GM11168 (cell line): ENCODE results near the gene UTF1.

Source experiments
- in situ Hi-C: fragments of 300-500 bp; cut with MboI; formaldehyde crosslinking; loops from one replicate; pipeline ENCODE4 v1.12.0; 2022; ENCODE audit warnings: low sequenced_read_pairs; ENCODE audit not compliant: unreplicated experiment

The UTF1 gene

GRCh38 chr10:133224756-133225372 lies 5.2 kb upstream of the UTF1 start:
- in situ Hi-C loops, result no loop called here

DNA sequence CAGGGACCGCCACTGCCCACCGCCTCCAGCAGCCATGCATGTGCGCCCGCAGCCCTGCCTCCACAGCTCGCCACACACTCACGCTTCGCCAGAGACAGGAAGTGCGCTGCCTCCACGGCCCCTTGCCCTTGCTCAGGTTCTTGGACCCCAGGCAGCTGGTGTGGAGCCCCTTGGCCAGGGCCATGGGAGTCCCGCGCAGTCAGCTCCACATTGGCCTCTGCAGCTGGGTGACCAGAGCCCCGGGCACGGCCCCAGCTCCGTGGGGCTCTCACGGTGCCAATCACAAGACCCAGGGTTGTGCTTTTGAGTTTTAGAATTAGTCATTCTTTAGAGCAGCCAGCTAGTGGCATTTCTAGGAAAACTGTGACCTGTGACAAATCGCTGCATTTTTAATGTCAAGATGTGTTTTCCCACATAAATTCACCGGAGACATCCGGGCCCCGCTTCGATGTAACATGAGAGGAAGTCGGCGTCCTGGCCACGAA lies 4.3 kb upstream of the UTF1 start:
- in situ Hi-C loops, result no loop called here

DNA sequence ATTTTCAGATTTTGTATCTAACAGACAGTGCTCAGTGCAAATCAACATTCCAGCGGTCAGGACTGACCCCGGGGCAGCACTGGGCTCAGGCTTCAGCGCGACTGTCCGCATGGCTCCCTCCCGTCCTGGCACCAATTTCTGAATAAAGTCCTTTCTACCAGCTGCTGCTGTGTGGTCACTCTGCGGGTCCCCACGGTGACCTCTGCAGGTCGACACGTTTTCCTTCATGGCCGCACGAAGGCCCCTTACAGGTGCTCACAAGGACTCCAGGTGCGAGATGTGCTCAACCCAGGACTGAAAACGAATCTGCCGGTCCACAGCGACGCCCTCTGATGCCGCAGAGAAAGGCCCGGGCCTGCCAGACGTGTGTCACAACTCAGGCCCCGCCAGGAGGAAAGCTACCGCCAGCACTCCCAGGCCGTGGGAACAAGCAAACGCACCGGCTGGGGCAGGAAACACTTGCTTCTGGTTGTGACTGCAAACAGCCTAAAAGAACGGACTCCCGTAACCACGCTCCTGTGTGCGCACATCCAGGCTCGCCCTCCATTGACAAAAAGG lies 3.7 kb upstream of the UTF1 start:
- in situ Hi-C loops, result no loop called here

GRCh38 chr10:133227256-133227655 lies 2.8 kb upstream of the UTF1 start:
- in situ Hi-C loops, result no loop called here

GRCh38 chr10:133229265-133230043 lies 563 bp upstream of the UTF1 start:
- in situ Hi-C loops, result loop anchor here (10.0 kb wide), 1 partner anchor 85 kb away; no protein-coding TSS in a partner anchor

DNA sequence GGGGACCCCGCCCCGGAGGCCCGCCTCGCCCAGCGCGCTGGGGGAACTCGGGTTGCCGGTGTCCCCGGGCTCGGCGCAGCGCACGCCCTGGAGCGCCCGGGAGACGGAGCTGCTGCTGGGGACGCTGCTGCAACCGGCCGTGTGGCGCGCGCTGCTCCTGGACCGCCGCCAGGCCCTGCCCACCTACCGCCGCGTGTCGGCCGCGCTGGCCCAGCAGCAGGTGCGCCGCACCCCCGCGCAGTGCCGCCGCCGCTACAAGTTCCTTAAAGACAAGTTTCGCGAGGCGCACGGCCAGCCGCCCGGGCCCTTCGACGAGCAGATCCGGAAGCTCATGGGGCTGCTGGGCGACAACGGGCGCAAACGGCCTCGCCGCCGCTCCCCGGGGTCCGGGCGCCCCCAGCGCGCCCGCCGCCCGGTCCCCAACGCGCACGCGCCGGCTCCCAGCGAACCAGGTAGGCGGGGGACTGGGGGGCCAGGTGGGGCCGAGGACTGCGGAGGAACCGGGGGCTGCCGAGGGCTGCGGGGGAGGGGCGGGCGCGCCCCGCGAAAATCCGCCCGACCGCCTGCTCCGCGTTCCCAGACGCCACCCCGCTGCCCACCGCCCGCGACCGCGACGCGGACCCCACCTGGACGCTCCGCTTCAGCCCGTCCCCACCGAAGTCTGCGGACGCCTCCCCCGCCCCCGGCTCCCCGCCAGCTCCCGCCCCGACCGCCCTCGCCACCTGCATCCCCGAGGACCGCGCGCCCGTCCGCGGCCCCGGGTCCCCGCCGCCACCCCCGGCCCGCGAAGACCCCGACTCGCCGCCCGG lies 574 bp downstream of the UTF1 start:
- in situ Hi-C loops, result loop anchor here (10.0 kb wide), 1 partner anchor 86 kb away; no protein-coding TSS in a partner anchor

DNA sequence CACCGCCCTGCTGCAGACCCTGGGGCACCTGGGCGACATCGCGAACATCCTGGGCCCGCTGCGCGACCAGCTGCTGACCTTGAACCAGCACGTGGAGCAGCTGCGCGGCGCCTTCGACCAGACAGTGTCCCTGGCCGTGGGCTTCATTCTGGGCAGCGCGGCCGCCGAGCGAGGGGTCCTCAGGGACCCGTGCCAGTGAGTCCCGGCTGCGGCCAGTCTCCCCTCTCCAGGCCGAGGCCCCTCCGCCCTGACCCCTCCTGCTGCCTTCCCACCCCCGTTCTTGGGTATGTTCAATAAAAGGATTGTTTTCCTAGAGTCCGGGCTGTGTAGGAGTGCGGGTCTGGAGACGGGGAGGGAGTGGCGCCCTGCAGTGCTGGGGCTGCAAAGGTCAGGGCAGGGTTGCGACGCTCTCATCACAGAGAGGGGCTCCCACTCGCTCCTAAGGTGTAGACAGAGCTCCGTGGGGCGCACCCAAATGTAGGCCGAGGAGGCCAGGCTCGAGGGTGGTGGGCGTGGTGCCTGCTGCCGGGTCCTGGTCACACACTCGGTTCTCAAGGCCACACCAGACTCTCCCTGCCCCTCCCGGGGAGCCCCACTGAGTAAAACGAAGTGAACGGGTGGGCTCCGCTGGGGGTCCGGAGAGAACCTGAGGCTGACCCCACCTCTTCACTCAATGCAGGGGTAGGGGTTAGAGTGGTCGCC lies 1.4 kb downstream of the UTF1 start:
- in situ Hi-C loops, result loop anchor here (10.0 kb wide), 1 partner anchor 87 kb away; no protein-coding TSS in a partner anchor

DNA sequence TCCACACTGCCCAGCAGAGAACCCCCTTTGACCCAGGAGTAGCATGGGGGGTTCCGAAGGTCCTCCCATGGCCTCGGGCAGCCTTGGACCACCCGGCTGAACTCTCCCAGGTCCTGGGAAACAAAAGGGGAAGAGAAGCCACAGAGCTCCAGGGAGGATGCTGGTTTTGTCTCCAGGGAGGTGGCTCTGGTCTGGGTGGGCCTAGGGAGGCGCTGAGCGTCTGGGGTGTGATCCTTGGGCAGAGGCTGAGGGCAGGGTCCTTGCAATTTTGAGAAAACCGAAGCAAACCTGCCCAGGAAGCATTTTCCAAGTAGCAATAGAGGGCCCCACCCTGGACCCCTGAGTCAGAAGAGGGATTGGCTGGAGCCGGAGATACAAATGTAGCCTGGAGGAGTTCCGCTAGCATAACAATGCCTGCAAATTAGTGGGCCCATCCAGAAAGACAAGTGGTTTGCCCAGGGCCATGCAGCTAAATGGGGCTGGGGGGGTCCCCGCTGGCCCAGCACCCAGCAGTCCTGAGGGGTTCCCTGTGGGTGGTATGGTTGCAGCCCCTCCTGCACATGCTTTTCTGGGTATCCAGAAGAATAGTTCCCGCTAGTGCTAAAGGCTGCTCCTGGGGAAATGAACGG lies 2.0 kb downstream of the UTF1 start:
- in situ Hi-C loops, result loop anchor here (10.0 kb wide), 1 partner anchor 87 kb away; no protein-coding TSS in a partner anchor

- in situ Hi-C loops, result loop anchor here (10.0 kb wide), 1 partner anchor 90 kb away; no protein-coding TSS in a partner anchor
These were observed 4.8 kb downstream of the UTF1 start for GRCh38 chr10:133234796-133235195.

- in situ Hi-C loops, result loop anchor here (10.0 kb wide), 1 partner anchor 91 kb away; no protein-coding TSS in a partner anchor
These were observed 5.3 kb downstream of the UTF1 start for GRCh38 chr10:133235265-133235855.

DNA sequence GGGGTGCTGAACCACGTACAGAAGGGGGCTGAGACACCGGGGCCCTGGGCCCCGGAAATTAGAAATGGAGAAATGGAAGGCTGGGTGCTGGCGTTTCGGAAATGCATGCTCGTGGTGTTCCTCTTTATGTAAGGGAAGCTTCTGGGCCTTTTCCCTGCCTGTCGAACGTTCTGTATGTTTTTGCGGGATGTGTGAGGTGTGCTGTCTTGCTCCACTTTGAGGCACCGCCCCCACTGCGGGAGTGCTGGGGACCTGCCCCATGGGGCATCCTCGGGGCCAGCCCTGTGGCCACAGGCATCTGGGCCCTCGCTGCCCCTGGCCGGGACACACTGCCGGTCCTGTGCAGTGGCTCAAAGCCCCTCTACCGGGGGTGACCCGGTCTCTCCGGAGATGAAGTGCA lies 5.9 kb downstream of the UTF1 start:
- in situ Hi-C loops, result loop anchor here (10.0 kb wide), 1 partner anchor 91 kb away; no protein-coding TSS in a partner anchor

DNA sequence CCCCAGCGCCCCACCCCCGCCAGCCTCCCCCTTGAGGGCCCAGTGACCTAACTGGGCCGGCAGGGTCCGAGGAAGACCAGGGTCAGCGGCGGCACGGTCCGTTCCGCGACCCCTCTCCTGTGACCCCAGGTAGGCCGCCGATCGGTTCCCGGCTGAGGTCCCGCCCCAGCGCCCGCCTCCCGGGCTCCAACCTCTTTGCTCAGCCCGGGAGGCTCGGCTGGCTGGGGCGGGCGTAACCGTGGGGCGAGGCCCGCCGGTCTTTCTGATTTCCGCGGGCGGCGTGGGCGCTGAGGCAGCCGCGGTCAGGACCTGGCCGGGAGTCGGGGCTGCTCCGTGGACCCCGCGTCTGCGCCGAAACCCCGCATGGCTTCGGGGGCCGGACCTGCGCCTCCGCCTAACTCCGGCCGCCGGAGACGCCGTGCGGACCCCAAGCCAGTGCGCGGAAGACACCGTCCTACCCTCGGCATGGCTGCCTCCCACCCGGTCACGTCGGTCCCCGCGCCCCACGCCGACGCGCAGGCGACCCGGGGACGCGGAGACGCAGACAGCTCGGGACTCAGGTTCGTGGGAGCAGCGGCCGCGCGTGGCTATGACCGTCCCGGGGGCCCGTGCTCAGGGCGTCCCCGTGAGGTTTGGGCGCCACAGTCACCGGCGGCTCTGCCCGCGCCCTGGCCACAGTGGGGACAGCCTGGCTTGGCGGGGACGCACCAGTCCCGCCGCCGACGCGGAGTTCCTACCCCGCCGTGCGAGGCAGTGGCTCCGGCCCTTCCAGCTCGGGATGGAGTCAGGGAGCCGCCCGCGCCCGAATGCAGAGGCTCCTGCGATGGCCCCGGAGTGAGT lies 6.6 kb downstream of the UTF1 start:
- in situ Hi-C loops, result loop anchor here (10.0 kb wide), 1 partner anchor 92 kb away; no protein-coding TSS in a partner anchor

GRCh38 chr10:133237241-133237587 lies 7.2 kb downstream of the UTF1 start:
- in situ Hi-C loops, result loop anchor here (10.0 kb wide), 1 partner anchor 92 kb away; no protein-coding TSS in a partner anchor

GRCh38 chr10:133237588-133238465 lies 7.8 kb downstream of the UTF1 start, which contains the start of gene VENTX:
VENTX (plus strand) TSS chr10:133237855; CDS start chr10:133237915, 60 bp downstream.
- in situ Hi-C loops, result loop anchor here (10.0 kb wide), 1 partner anchor 93 kb away; no protein-coding TSS in a partner anchor

DNA sequence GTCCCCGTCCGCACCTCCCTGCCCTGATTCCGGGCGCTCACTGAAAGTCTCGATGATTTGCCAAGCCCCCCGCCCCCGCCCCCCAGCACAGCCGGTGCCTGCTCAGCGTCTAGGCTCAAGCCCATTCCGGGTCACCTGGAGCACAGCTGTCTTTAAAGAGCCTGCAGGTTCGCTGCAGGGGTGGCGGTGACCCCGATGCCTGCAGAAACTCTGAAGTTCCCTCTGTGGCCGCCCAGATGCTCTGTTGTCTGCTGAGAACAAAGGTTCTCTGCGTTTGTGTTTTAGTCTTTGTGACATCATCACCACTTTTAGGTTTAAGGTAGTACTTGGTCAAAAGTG lies 8.4 kb downstream of the UTF1 start:
- in situ Hi-C loops, result loop anchor here (10.0 kb wide), 1 partner anchor 94 kb away; no protein-coding TSS in a partner anchor

- in situ Hi-C loops, result loop anchor here (10.0 kb wide), 1 partner anchor 95 kb away; no protein-coding TSS in a partner anchor
These were observed 10.0 kb downstream of the UTF1 start for GRCh38 chr10:133239990-133240389.
